Daoy (cell line): ENCODE data around the gene COG7. TPM values are rescaled to one million over a fixed set of nuclear protein-coding genes. Genes with fewer than 3 reads are reported as not detected.
A peak's percentile ranks its signal among the peaks of the same experiment; 100 is the strongest.
"Not testable (repeated sequence)": the region's sequence is repeated elsewhere in the genome, so short reads cannot be mapped to it uniquely, and the experiment has no call there.

Source experiments
- DNase-seq: peaks from one replicate; pipeline ENCODE4 v3.0.0-alpha.2; 2015; ENCODE audit warnings: low read depth
- total RNA-seq: library from RNA; depleted of rRNA; stranded (reverse); fragments of >200 nt; shearing (Covaris generic); gene quantifications from 2 replicates; pipeline ENCODE4 v1.2.3, GENCODE V29; 2014

The COG7 gene
- total RNA-seq, 1 experiment from 2014 or later = 10.5 TPM

DNA sequence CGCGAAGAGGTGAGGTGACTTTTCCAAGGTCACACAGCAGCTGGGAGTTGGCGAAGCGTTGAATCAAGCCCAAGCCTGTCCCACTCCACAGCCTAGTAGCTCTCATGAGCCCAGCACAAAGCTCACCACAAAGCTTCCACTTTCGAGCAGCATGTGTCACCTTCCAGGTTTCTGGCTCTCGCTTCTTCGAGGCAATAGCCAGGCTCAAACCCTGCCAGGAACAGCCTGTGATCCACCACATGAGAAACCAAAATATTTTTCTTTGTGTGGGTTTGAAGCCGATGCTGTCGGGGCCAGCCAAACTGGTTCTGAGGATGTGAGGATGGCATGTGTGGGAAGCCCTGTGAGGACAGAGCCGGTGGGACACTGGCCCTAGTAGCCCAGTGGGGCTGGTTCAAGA is 68.1 kb downstream of the COG7 start:
- peak; percentile 25 for DNase-seq

DNA sequence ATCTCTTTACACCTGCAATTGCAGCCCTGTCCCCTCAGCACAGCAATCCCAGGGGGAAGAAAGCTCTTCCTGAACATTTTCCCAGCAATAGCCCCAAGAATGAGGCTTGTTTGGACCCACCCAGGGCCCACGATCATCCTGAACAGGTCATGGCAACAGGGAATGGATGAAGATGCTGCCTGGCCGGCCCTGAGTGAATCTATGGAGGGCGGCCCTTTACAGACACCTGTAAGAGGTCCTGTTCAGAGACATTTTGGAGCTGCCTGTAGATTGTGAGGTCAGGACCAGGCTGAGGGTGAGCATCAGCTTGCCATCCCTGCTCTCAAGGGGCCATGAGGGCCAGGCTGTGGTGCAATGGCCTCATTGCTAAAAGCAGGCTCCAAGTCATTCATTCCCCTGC is 69.1 kb downstream of the COG7 start:
- no peak for DNase-seq

DNA sequence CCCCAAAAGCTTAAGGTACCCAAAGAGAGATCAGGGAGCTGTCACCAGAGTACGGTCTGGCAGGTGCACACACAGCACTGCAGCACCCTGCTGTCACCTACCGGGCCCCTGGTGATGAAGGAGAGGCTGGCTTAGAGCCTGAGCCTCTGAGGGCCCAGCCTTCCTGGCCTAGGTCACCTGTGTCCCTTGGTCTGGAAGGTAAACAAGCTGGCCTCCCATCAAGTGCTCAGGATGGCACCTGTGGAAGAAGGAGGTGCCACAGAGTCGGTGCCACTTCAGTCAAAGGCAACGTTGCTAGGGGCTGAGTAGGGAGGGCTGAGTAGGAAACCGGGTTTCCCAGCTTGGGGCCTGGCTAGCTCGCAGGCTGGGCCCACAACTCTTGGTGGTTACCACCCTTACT is 70.7 kb downstream of the COG7 start:
- no peak for DNase-seq

DNA sequence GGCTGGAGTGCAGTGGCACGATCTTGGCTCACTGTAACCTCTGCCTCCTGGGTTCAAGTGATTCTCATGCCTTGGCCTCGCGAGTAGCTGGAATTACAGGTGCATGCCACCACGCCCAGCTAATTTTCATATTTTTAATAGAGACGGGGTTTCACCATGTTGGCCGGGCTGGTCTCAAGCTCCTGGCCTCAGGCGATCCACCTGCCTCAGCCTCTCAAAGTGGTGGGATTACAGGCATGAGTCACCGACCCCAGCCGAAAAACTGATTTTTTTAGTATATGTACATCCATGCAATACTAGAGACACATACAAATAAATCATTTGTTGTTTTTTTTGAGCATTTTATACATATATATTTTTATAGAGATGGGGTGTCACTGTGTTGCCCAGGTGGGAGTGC is 71.3 kb downstream of the COG7 start:
- not testable (repeated sequence) for DNase-seq

DNA sequence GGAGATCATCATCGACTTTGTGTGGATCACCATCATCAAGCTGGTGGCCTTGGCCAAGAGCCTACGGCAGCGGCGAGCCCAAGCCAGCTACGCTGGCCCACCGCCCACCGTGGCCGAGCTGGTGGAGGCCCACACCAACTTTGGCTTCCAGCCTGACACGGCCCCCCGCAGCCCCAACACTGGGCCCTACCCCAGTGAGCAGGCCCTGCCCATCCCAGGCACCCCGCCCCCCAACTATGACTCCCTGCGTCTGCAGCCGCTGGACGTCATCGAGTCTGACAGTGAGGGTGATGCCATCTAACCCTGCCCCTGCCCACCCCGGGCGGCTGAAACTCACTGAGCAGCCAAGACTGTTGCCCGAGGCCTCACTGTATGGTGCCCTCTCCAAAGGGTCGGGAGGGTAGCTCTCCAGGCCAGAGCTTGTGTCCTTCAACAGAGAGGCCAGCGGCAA is 72.5 kb downstream of the COG7 start:
- no peak for DNase-seq

GRCh38 chr16:23379707-23380106 is 73.3 kb downstream of the COG7 start:
- DNase-seq = no peak

DNA sequence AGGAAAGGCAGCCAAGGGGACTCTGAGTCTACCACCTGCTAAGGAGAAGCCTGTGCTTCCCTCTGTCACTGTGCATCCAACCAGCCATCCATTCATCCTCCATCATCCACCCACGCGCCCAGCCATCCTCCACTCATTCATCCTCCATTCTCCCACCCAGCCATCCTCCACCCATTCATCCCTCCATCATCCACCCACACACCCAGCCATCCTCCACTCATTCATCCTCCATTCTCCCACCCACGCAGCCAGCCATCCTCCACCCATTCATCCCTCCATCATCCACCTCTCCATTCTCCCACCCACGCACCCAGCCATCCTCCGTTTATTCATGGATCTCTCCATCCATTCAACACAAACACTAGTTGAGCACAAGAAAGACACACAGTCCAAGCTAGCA is 74.1 kb downstream of the COG7 start:
- no peak for DNase-seq

DNA sequence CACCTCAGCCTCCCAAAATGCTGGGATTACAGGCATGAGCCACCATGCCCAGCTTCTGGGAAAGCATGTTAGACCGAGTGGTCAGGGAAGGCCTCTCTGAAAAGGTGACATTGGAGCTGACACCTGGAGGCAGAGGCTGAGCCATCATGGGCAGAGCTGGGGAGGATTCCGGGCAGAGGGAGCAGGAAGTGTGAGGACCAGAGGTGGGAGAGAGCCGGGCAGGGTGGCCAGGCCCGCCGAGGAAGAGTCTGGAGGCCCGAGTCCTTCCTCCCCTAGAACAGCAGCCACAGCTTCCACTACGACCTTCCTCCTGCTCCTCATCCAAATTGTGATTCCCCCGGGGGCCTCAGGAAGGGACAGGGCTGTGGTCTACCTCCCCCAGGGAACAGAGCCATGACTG is 74.7 kb downstream of the COG7 start:
- no peak for DNase-seq

DNA sequence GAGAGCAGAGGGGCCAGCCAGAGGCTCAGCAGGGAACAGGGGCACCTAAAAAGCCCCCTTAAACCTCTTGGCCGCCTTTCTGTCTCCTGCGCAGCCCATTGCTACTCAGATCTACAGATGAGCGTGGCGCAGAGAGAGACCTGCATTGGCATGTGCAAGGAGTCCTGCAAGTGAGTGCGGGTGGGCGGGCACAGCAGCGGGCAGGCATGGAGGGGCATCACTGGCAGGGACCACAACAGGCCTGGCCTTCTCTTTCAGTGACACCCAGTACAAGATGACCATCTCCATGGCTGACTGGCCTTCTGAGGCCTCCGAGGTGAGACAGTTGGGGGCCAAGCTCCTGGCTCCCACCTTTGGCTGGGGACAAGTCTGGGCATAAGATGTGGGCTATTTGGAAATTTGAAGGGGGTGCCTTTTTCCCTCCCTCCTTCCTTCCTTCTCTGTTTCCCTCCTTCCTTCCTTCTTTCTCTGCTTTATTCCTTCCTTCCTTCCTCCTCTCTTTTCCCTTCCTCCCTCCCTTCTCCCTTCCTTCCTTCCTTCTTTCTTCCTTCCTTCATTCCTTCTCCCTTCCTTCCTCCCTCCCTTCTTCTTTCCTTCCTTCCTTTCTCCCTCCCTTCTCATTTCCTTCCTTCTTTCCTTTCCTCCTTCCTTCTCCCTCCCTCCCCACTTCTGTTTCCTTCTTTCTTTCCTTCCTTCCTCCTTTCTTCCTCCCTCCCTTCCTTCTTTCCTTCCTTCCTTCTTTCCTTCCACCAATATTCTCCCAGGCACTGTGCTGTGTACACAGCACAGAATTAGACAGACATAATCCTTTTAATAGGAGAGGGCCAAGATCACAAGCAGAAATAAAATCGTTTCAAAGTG is 75.7 kb downstream of the COG7 start:
- DNase-seq = no peak

DNA sequence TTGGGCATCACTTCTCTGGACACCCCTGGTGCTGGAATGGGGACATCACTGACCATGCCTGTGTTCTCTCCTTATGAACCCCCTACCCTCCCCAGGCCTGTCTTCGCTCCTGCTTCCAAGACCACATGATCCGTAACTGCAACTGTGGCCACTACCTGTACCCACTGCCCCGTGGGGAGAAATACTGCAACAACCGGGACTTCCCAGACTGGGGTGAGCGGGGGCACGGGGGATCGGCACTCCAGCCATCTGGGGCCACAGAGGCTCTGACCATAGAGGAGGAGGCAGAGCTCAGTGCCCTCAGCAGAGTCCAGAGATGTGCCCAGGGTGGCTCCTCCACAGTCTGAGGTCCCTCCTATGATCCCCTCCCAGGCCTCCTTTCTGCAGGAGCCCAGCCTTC is 77.3 kb downstream of the COG7 start:
- no peak for DNase-seq

DNA sequence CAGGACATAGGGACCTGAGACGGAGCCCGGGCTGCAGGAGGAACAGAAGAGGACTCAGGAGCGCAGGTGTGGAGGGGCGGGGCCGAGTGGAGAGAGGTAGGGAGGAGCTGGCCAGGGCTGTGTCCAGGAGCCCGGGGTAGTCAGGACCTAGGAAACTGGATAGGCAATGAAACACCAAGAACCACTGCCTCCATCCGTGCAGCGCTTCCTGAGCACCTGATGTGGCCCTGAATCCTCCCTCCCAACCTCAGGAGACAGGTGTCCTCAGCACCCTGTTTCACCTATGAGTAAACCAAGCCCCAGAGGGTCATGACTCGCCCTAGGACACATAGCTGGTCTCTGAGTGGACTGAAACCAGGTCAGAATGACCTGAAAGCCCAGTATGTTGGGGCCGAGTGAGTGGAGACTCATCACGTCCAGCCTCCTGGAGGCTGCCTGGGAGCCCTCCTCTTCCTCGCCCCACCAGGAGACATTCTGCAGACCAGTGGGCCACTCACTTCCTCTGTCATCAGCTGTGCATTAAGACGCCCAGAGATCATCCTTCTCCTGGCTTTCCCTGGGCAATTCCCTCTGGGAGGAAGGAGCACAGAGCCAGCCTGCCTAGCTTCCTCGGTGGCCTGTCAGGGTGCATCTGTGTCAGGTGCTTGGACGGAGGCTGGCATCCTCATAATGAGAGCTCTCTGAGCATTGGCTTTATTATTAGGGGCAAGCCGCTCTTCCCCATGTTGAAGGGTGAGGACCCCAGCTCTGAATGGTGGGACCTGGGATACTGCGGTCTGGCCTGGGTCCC is 78.1 kb downstream of the COG7 start:
- no peak for DNase-seq

DNA sequence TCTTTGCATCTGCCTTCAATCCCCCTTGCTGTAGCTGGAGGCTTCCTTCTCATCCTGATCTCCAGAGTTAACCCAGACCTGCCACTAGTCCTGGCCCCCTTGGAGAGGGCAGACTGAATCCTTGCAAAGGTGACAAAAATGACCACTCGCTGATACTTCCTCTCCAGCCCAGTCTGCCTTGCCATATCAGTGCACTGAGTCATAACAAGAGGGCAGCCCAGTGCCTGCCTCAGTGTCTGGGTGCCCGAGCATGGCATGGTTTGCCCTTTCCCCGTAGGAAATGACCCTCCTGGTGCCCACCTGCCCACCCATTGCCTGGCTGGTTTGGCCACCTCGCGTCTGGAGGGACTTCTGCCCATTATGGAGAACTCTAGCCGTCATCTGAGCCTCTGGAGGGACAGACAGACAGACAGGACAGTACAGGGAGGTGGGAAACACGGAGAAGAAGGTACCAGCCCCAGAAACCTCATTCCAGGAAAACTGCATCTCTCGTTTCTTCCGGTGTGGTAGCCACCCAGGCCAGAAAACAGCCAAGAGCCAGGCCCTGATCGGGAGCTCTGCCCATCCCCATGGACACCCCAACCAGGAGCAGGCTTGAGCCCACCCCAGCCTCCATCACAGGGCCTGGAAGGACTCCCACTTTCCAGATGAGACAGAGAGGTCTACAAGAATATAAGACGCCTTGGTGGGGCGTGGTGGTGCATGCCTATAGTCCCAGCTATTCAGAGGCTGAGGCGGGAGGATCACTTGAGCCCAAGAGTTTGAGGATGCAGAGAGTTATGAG is 79.4 kb downstream of the COG7 start:
- DNase-seq = no peak

DNA sequence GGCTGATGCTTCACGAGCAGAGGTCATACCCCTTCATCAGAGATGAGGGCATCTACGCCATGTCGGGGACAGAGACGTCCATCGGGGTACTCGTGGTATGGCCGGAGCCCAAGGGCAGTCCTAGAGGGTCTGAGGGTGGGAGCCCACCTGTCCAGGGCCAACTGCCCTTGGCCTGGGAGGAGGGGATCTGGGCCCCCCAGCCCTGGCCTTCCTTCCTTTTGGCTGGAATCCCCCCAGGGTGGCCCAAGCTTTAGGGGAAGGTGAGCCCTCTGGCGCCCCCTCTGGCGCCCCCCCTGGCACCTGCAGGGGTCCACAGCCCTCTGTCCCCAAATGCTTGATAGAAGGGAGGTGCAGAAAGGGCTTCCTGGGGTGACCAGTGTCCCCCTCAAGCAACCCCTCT is 81.6 kb downstream of the COG7 start:
- no peak for DNase-seq

GRCh38 chr16:23369416-23369815 is 83.6 kb downstream of the COG7 start:
- DNase-seq = no peak

- no peak for DNase-seq
These were observed 84.5 kb downstream of the COG7 start for GRCh38 chr16:23368469-23368868.

GRCh38 chr16:23367988-23368387 is 85.0 kb downstream of the COG7 start:
- DNase-seq = no peak

GRCh38 chr16:23367564-23367963 is 85.4 kb downstream of the COG7 start:
- no peak for DNase-seq

DNA sequence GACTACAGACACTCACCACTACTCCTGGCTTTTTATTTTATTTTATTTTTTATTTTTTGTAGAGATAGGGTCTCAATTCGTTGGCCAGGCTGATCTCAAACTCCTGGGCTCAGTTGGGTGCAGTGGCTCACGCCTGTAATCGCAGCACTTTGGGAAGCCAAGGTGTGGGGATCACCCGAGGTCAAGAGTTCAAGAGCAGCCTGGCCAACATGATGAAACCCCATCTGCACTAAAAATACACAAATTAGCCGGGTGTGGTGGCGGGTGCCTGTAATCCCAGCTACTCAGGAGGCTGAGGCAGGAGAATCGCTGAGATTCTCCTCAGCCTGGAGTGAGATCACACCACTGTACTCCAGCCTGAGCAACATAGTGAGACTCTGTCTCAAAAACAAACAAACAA is 86.6 kb downstream of the COG7 start:
- not testable (repeated sequence) for DNase-seq

GRCh38 chr16:23365602-23366240 is 87.3 kb downstream of the COG7 start:
- DNase-seq = peak; percentile 41

DNA sequence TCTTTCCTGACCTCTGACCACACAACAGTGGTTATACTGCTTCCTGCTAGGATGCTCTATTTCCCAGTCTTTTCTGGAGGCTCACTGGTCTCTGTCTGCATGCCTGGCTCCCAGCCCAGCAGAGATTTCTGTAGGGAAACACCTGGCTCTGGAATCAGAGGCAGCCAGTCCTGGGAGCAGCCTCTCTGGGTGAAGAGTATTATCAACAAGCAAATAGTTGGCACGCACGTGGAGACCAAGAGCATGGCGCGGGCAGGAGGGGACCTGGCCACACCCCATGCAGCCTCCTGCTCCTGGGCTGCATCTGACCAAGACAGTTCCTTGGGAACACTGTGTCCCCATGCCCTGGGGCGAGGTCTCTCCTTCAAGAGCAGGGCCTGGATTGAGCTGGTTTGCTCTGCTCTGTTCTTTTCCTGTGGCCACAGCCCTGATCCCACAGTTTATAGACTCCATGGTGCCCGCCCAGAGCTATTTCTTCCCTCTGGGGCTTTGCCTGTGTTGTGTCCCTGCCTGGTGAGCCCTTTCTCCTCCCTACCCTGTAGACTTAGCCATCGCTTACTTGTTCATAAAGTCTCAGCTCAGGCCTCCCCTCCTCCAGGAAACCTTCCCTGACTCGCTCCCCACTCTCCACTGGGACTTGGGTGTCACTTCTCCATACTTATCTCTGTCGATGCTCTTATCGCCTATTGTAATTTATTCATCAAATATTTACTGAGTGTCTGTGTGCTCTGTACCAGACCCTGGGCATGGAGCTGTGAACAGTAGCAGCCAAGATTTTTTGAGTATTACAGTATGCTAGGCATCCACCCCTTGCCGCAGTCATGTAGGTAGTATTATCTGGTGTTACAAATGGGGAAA is 90.3 kb downstream of the COG7 start:
- DNase-seq = no peak
